DMS 273 treated with DMSO at 0.1 percent for 48 hours (cell line): Measurements from ENCODE around the gene ASPM.
"Not testable (repeated sequence)": the region's sequence is repeated elsewhere in the genome, so short reads cannot be mapped to it uniquely, and the experiment has no call there.

Source experiments
- DNase-seq: peaks from one replicate; lab custom pipeline; 2025; lab: John Stamatoyannopoulos, UW

Gene ASPM

DNA sequence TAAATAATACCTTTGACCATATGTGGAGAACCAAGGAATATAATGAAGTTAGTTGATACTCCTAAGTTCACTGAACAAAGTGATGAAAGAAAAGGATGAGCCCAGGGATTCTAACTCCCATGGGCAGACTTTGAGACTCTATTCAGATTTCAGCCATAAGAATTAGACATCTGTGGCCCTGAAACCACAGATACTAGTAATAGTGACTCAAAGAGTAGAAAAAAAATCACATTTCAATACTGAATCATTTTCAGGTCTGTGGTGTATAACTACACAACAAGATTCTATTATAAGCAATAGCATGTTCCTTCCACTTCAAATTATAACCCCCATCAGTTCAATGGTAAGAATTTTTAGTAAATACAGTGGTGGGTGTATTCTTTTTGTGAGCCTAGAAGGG is 63.0 kb downstream of the ASPM start:
- DNase-seq: no peak

DNA sequence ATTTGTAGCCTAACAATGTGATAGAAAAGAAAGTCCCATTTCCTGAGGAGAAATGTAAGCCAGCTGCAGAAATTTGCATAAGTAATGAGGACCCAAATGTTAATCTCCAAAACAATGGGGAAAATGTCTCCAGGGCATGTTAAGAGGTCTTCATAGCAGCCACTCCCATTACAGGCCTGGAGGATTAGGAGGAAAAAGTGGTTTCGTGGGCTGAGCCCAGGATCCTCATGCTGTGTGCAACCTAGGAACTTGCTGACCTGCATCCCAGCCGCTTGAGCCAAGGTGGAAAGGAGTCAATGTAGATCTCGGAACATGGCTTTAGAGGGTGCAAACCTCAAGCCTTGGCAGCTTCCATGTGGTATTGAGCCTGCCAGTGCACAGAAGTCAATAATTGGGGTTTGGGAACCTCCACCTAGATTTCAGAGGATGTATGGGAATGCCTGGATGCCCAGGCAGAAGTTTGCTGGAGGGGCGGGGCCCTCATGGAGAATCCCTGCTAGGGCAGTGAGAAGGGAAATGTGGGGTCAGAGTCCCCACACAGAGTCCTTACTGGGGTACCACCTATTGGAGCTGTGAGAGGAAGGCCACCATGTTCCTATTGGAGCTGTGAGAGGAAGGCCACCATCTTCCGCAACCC is 65.2 kb downstream of the ASPM start:
- no peak for DNase-seq

DNA sequence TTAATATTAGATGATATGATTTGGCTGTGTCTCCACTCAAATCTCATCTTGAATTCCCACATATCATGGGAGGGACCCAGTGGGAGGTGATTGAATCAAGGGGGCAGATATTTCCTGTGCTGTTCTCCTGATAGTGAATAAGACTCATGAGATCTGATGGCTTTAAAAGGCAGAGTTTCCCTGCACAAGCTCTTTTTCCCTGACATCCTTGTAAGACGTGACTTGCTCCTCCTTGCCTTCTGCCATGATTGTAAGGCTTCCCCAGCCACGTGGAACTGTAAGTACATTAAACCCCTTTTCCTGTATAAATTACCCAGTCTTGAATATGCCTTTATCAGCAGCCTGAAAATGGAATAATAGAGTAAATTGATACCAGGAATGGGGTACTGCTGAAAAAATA is 66.1 kb downstream of the ASPM start:
- DNase-seq: no peak

DNA sequence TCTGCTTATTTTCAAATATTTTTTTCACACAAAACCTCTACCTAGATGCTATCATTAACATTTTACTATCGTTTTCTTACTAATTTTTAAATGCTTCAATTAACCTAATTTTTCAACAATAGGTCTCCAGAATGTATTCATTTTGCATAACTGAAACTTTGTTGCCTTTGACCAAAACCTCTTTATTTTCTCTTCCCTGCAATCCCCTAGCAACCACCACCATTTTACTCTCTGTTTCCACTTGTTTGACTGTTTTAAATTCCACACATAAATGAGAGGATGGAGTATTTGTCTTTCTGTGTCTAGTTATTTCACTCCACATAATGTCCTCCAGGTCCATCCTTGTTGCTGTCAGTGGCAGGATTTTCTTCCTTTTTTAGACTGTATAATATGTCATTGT is 69.9 kb downstream of the ASPM start:
- no peak for DNase-seq

DNA sequence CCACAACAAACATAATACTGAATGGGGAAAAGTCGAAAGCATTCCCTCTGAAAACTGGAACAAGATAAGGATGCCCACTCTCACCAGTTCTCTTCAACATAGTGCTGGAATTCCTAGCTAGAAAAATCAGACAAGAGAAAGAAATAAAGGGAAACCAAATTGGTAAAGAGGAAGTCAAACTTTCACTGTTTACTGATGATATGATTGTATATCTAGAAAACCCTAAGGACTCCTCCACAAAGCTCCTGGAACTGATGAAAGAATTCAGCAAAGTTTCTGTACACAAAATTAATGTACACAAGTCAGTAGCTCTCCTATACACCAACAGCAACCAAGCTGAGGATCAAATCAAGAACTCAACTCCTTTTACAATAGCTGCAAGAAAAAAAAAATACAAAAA is 72.5 kb downstream of the ASPM start:
- no peak for DNase-seq

DNA sequence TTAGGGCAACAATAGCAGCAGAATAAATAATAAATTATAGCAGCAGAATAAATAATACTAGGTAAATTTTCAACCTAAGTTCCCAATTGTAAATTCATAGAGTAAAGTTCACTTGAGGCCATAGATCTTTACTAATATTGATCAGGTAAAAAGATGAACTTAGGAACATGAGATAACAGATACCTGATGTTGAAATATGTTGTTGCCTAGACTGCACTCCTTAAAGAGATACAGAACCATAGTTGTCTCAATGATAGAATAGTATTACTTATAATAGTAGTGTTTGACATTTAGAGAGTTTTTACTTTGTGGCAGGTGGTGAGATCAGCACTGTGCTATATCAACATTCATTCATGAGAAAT is 79.0 kb downstream of the ASPM start:
- no peak for DNase-seq

DNA sequence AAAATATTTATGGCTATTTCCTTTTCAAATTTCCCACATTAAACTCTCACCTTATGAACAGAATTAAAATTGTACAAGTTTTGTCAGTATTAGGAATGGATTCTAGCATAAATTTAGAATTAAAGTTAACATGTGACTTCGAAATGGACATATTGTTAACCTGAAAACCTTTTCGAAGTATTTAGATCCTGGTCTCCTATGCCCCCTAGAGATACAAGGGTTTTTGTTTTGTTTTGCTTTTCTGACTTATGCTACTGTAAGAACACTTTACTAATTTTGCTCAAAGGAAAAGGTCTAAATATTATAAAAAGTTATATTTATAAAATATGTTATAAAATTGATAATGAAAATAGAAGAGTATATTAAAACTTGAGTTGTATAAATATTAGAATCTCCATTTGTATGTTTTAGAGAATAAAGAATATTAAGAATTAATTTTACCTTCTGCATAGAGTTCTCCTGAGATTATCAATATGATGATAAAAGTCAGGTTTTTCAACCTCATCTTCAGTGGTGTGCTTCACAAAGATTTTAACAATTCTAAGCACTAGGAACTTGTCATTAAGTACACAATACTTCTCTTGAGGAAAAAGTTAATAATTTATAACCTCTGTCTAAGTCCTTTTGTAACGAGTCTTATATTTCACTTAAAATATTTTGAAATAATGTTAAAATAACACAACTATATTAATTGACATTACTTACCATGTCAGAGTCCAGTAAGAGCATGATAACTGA is 79.6 kb downstream of the ASPM start, which contains the start of gene F13B:
Gene F13B (minus strand): TSS at position 542 of the 738 bp plus-strand sequence. CDS start 37 bp downstream, at position 505.
- no peak for DNase-seq

DNA sequence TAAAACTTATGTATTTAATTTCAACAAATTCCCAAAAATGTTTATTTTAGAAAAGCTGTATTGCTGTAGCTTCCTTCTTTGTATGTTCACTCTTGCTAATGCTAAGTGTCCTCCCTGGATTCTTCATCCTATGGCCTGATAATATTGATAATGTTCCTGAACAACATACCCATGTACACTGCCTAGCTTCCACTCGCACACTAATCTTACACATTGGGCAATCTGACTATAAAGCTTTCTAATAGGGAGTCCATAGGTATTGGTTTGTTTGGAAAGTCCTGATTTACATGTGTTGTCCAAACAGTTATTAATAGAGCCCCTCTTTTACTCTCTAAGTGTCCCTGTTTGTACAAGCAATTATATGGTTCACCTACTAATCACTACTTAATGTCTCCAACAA is 80.2 kb downstream of the ASPM start:
- DNase-seq: no peak

DNA sequence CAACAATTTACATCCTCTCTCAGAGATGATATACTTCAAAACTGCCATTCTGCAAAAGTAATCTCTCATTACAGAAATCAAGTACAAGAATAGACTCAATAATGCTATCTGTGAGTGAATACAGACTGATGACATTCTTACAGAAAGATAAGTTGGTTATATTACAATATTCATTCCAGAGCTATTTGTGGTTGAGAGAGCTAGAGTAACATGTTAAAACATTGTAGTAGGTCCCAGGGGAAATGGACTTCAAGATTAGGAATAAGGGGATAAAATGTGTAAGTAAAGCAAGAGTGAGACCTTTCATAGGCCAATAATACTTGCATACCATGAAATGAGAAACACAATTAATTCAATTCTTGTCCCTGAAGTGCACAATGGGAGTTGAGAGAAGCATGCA is 80.9 kb downstream of the ASPM start:
- no peak for DNase-seq

DNA sequence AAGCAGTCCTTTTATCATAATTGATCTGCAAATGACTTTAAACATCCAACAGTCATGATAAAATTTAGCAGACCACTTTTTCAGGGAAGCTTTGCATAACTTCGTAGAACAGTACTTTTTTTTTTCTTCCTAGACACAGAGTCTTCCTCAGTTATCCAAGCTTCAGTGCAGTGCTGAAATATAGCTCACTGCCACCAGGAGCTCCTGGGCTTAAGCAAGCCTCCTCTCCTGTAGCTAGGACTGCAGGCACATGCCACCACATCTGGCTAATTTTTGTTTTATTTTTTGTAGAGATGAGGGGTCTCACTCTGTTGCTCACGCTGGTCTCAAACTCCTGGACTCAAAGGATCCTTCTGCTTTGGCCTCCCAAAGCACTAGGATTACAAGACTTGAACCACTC is 83.3 kb downstream of the ASPM start:
- no peak for DNase-seq

DNA sequence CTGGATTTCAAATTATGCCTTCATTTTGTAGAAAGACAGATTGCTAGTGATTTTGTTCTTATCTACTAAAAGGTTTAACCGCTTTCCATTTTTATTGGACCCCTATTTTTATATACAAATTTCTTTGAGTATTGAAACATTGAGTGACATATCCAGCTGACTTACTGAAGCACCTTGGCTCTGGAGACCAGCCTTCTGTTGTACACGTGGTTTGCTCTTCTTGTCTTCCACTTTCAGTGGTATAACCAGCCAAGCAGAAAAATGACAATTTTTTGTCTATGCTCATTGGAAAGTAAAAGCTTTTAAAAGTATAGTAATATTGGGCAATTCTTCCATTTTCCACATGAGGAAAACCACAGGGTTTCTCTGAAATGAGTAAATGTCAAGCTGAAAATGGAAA is 83.8 kb downstream of the ASPM start:
- DNase-seq: no peak

DNA sequence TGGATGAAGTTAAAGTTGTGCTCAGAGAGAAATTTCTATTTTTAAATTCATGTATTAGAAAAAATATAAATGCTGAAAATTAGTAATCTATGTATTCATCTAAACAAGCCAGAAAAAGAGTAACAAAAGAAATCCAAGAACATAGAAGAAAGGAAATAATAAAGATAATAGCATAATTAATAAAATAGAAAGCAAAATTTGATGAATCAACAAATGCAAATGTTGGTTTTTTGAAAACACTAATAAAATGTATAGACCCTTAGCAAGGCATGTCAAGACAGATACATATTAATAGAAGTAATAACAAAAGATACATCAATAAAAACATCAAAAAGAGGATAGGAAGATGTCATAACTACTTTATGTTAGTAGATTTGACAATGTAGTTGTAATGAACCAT is 97.4 kb downstream of the ASPM start:
- no peak for DNase-seq

DNA sequence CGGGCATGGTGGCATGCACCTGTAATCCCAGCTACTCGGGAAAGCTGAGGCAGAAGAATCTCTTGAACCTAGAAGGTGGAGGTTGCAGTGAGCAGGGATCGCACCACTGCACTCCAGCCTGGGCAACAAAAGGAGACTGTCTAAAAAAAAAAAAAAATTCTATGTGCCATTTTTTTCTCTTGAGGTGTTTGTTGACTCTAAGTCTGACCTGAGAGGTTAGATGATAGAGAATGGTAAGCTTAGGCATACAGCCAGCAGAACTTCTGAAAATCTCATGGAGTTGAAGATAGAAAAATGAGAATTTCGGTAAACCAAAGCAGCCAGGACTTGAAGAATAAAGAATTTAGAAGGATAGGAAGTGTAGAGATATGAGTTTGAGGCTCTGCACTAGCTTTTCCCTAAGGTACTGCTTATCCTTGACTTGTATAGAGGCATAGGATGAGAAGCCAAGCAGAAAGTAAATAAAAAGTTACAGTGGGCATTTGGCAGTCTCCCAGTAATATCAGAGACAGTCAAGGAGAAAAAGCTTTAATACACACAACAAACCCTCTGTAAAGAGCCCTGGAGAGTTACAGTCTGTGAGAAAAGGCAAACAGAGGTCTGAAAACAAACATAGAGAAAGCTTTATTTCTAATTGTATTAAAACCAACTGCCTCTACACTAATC is 103.7 kb downstream of the ASPM start:
- no peak for DNase-seq

DNA sequence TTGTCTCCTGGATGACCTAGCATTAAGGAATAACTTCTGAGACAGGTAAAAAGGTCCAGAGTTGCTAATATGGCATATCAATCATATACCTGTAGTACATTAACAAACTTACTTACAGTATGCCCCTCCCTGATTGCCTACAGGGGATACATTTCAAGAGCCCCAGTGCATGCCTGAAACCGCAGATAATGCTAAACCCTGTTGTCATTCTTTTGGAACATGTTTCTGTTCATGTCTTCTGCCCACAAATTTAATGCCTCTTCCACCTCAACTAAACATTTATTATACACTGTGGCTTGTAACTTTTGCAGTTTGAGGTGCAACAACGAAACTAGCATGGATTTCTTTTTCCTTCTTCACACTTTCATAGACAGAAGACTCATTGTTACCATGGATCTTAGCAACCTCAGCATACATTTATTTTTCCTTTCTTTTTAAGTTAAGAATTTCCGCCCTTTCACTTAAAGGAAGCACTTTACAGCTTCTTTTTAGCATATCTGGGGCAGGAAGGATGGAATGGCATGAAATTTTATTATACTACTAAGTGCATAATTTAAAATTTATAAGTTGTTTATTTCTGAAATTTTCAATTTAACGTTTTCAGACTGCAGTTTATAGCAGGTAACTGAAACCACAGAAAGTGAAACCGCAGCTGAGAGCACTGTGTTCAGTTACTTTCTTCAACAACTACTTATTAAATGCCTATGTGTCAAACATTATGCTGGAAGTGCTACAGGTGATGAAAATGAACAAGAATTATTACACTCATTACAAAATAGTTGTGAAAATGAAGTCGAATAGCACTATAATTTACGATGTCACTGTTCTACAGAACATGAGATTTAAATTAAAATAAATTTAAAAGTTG is 104.7 kb downstream of the ASPM start:
- DNase-seq: no peak

DNA sequence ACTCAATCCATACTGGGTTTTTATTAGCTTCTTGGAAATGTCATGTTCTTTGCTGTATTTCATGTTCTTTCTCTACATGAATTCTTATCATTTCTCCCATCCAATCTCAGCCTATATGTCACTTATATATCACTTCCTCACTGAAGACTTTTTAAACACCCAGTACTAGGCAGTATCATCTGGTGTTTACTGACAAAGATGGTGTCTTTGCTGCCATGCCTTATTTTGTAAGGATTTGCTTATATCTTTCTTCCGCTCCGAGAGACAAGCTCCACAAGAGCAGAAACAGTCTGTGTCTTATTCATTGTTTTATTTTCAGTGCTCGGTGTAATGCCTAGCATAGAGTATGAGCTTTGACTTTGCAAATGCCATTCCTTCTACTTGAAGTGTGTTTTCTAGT is 109.6 kb downstream of the ASPM start:
- DNase-seq: no peak

DNA sequence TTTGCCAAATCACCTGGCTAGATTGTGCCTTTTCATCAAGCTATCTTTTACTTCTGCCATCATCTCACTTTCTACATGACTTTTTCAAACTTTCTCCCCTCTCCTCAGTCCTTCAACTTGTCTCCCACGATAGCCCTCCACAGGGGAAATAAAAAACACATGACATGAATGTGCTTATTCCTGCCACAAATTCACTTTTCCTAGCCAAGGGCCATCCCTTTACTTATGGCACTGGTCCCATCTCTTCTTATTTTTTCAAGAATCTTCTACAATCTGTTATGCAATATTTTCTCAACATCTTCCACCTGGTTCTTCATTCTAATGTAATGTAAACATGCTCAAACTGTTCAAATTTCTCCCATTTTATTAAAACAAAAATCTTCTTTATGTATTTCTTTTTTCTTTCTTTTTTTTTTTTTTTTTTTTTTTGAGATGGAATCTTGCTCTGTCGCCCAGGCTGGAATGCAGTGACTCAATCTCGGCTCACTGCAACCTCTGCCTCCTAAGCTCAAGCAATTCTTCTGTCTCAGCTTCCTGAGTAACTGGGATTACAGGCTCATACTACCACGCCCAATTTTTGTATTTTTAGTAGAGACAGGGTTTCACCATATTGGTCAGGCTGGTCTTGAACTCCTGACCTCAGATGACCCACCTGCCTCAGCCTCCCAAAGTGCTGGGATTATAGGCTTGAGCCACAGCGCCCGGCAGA is 111.7 kb downstream of the ASPM start:
- DNase-seq: not testable (repeated sequence)
